AG04449 (cell line): ENCODE data around the gene KSR2.
A peak's percentile ranks its signal among the peaks of the same experiment; 100 is the strongest.

Experiments used
- CTCF ChIA-PET: fragments of 350-600 bp; formaldehyde crosslinking; extraction: SDS; loops from one replicate; lab custom pipeline; 2021; ENCODE audit warnings: antibody characterized with exemption; lab: Yijun Ruan, JAX
- POLR2A ChIA-PET: fragments of 400-600, 350-600 bp; formaldehyde crosslinking; extraction: SDS; loops from one replicate; lab custom pipeline; 2020; ENCODE audit warnings: antibody characterized with exemption, inconsistent platforms; lab: Yijun Ruan, JAX
- DNase-seq: peaks from one replicate; pipeline ENCODE4 v3.0.0-alpha.2; 2010; ENCODE audit warnings: low read depth, low spot score
- H3K4me3 ChIP-seq: 2 replicates; pipeline ENCODE4 v1.5.1; 2011; ENCODE audit warnings: low read depth, mild to moderate bottlenecking, control low read depth, low read length
- CTCF ChIP-seq: IDR thresholded peaks from one replicate; pipeline ENCODE4 v1.5.1; 2011; ENCODE audit warnings: mild to moderate bottlenecking, moderate library complexity, low read length, control low read depth, inconsistent platforms; ENCODE audit not compliant: insufficient read depth; ENCODE audit errors: missing control alignments

KSR2 gene

GRCh38 chr12:117972301-117972700, 3.5 kb upstream of the KSR2 start:
- no peak for DNase-seq
- H3K4me3 ChIP-seq = no peak overlapping the region
- ChIA-PET POLR2A (no interaction called here), CTCF (no interaction called here)
- no peak for TF ChIP-seq CTCF

DNA sequence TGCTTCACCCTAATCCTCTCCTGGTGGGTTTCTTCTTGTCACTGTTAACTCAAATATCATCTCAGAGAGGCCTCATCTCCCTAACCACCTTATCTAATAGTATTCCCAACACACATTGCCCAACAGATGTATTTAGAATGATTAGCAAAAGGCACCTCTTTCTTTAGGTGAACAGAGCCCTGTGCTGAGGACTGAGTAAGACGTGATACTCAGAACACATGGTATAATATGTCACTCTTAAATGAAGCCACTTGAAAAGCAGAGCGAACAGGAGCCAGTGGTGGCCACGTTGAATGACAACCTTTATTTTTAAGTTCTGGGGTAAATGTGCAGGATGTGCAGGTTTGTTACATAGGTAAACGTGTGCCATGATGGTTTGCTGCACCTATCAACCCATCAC, 1.5 kb upstream of the KSR2 start:
- POLR2A ChIA-PET = no interaction called here
- no peak for DNase-seq
- CTCF ChIA-PET = no interaction called here
- no peak for TF ChIP-seq CTCF
- no peak overlapping the region for H3K4me3 ChIP-seq

- CTCF ChIA-PET = no interaction called here
- H3K4me3 ChIP-seq = peak overlapping the region; percentile 50
- POLR2A ChIA-PET = no interaction called here
- DNase-seq = no peak
- no peak for TF ChIP-seq CTCF
Measured at GRCh38 chr12:117968151-117968789, 520 bp downstream of the KSR2 start.

- POLR2A ChIA-PET = no interaction called here
- no peak for TF ChIP-seq CTCF
- no peak overlapping the region for H3K4me3 ChIP-seq
- no peak for DNase-seq
- CTCF ChIA-PET = no interaction called here
Measured at GRCh38 chr12:117967512-117967911, 1.3 kb downstream of the KSR2 start.

- ChIA-PET CTCF (no interaction called here), POLR2A (no interaction called here)
- DNase-seq = no peak
- H3K4me3 ChIP-seq = no peak overlapping the region
- TF ChIP-seq CTCF = no peak
Measured at GRCh38 chr12:117967043-117967442, 1.7 kb downstream of the KSR2 start.

GRCh38 chr12:117966511-117966910, 2.3 kb downstream of the KSR2 start:
- ChIA-PET CTCF (no interaction called here), POLR2A (no interaction called here)
- no peak for TF ChIP-seq CTCF
- H3K4me3 ChIP-seq = no peak overlapping the region
- no peak for DNase-seq
